Pancreas (tissue), 10 donors: Measurements from ENCODE around the gene CCSER2. TPM values are rescaled to one million over a fixed set of nuclear protein-coding genes. Genes with fewer than 3 reads are reported as not detected.
A peak's percentile ranks its signal among the peaks of the same experiment; 100 is the strongest.

ENCODE experiments used
- ATAC-seq, 4 donors: fragments of 200-7000 bp; cut with Tn5 transposase; one replicate each; pipeline versions ENCODE4 v1.8.0 to v1.9.1; 2020; ENCODE audit warnings: mild to moderate bottlenecking in 4 of 4, moderate library complexity in 4 of 4
- DNase-seq, 6 donors: peaks; one replicate each; pipeline ENCODE4 v3.0.0-alpha.2; 2020
- FAIRE-seq: peaks from 2 replicates; lab custom pipeline; 2012; peaks lifted over from hg19 to GRCh38; lab: Jason Lieb, UNC
- H3K27ac ChIP-seq, 4 donors: fragments of 200-600 bp; sonication (generic); 1 replicate in 3 of 4; 2 replicates in 1 of 4; pipeline versions ENCODE4 v1.5.0 to v1.8.0; 2020
- H3K27me3 ChIP-seq, 4 donors: fragments of 200-600 bp; one replicate each; pipeline ENCODE4 v1.8.0; 2021
- H3K36me3 ChIP-seq, 3 donors: fragments of 200-600 bp; sonication (generic) in 1 of 3; one replicate each; pipeline versions ENCODE4 v1.5.0 to v1.8.0; 2020 to 2021
- H3K4me1 ChIP-seq, 3 donors: fragments of 200-600 bp; one replicate each; pipeline ENCODE4 v1.8.0; 2021
- H3K4me3 ChIP-seq, 4 donors: fragments of 200-600 bp; sonication (generic) in 2 of 4; one replicate each; pipeline versions ENCODE4 v1.5.0 to v1.8.0; 2020 to 2021
- H3K9me3 ChIP-seq, 4 donors: fragments of 200-600 bp; one replicate each; pipeline ENCODE4 v1.8.0; 2021
- WGBS, 2 donors: extraction: QIAGEN DNeasy Blood & Tissue Kit; methylation state at CpG; one replicate each; pipeline ENCODE4 v1.1.7; 2013; 5-methylcytosine and 5-hydroxymethylcytosine counted together
- intact Hi-C, 3 donors: fragments of 100-400 bp; cut with DNase I; formaldehyde crosslinking; loops; one replicate each; pipeline versions ENCODE4 v1.11.1 to v1.14.2; 2022
- polyA plus RNA-seq, 2 donors: library from polyadenylated mRNA; stranded (reverse); fragments of 200-250 nt; gene quantifications; one replicate each; pipeline ENCODE4 v1.2.3, GENCODE V29; 2013
- total RNA-seq, 6 donors: library from RNA; stranded (reverse); fragmentation: NEBNext Ultra II Directional in 4 of 6; extraction: Animal tissue kit (Norgen Biotek cat#: 25700) in 4 of 6; gene quantifications; one replicate each; pipeline versions ENCODE4 v1.2.1 to v1.2.4, GENCODE V29; 2021 to 2023
- TF ChIP-seq, protein P1 (sequence below), 4 donors: fragments of 200-600 bp; sonication (generic) in 3 of 4; IDR thresholded peaks; one replicate each; pipeline versions ENCODE4 v1.5.0 to v1.8.0; 2021; ENCODE audit warnings: antibody characterized with exemption in 4 of 4
- donor health status: healthy with polysubstance abuse.
- donor health status: DM: no; HTN: no; CAD: no; lungs with moderate emphysema.
- donor health status: DM: no; HTN: no; CAD: no.
- donor health status: control.
- donor health status: control.
- donor health status: Bipolar disorder and iron deficiency.
- donor health status: DM: yes; HTN: yes; CAD: no.
- donor health status: DM: no; HTN: no; CAD: no.
- donor health status: DM: no; HTN: no; CAD: no.
- donor health status: DM: yes; HTN: yes; CAD: no.

The CCSER2 gene
- total and polyA plus RNA-seq, 8 donors: 3.5 to 25.6 (median 21.8) TPM

DNA sequence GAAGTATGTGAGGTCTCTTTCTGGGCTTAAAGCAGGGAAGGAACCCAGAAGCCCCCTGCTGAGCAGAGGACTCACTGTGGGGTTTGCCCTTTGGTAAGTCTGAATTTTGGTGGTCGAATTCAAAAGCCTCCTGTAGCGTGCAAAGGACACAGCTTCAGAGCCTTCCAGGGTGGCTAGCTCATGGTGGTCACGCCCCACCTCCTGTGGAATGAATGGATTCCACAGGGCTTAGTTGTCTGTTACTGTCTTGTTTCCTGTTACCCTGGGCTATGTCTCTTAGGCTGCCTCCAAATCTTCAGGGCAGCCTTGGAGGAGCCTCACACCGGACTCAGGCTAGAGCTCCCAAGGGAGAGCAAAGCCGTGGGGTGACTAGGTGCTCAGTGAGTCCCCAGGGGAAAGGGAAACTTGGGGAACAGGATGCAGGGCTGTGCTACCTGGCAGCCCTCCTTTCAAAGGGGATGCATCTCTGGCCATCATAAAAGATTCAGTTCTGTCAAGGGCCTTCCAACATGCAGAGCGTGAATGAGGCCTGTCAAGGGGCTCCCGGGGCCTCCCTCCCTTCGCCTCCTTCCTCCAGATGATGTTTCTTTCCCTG lies 211.7 kb downstream of the CCSER2 start:
- Histone ChIP-seq H3K4me1 (peaks cover 0 to 4% (median 0%) of the 10 kb centered on the region in 3 donors), H3K4me3 (peak overlapping the region in 1 of 4 donors; percentile 11), H3K27me3 (peaks cover 0 to 4% (median 0%) of the 10 kb centered on the region in 4 donors), H3K9me3 (no peaks in the 10 kb centered on the region), H3K27ac (no peak overlapping the region), H3K36me3 (no peaks in the 10 kb centered on the region)
- FAIRE-seq (no peak), ATAC-seq (peak in 1 of 4 donors; percentile 4), DNase-seq (no peak)
- WGBS, 2 donors: 16 to 28% methylated on average over 8 of the region's 8 CpGs
- TF ChIP-seq, protein P1, sequence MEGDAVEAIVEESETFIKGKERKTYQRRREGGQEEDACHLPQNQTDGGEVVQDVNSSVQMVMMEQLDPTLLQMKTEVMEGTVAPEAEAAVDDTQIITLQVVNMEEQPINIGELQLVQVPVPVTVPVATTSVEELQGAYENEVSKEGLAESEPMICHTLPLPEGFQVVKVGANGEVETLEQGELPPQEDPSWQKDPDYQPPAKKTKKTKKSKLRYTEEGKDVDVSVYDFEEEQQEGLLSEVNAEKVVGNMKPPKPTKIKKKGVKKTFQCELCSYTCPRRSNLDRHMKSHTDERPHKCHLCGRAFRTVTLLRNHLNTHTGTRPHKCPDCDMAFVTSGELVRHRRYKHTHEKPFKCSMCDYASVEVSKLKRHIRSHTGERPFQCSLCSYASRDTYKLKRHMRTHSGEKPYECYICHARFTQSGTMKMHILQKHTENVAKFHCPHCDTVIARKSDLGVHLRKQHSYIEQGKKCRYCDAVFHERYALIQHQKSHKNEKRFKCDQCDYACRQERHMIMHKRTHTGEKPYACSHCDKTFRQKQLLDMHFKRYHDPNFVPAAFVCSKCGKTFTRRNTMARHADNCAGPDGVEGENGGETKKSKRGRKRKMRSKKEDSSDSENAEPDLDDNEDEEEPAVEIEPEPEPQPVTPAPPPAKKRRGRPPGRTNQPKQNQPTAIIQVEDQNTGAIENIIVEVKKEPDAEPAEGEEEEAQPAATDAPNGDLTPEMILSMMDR (IDR thresholded peaks at IDR 0.05): no peak
- intact Hi-C loops: loop anchor here in 2 of 3 donors (5.0 to 10.0 kb wide), 2 partner anchors 278 to 1835 kb away; no protein-coding TSS in a partner anchor

DNA sequence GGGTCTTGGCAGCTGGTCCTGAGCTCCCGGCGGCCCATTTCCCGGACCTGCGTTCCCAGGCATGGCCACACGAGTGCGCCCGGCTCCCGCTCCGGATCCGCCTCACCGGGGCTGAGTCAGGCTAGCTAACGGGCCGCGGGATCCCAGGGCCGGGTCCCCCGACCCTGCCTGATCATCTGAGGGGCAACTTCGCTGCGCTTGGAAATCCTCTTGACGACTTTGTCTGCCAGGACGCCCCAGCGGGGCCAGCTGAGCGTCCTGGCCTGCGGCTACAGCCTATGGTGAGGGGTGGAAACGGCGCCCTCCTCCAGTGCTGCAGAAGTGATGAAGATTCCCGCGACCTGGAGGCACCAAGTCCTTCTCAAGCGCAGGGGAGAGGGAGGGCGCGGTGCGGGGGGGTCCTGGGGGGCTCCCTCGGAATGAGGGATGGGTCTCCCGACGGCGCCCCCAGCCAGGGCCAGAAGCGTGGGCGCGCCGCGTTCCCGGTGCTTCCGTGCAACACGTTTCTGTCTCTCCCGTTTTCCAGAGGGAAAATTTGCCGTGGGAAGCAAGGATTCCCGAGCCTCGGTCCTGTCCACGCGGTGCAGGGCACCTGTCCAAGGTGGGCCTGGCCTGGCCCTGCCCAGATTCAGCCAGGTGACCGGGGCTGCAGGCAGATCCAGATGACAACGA lies 212.4 kb downstream of the CCSER2 start:
- Histone ChIP-seq H3K4me3 (peak overlapping the region in 3 of 4 donors; percentile 11 to 41 (median 18)), H3K27me3 (peaks cover 0 to 4% (median 0%) of the 10 kb centered on the region in 4 donors), H3K36me3 (no peaks in the 10 kb centered on the region), H3K9me3 (no peaks in the 10 kb centered on the region), H3K27ac (no peak overlapping the region), H3K4me1 (peaks cover 0 to 4% (median 0%) of the 10 kb centered on the region in 3 donors)
- DNase-seq: peak; percentile 29 to 92 (median 73)
- intact Hi-C loops: loop anchor here in 2 of 3 donors (5.0 to 10.0 kb wide), 2 partner anchors 278 to 1834 kb away; no protein-coding TSS in a partner anchor
- TF ChIP-seq, protein P1 (IDR thresholded peaks at IDR 0.05): peak; percentile 65 to 76 (median 71)
- 4 to 5% methylated on average over 44 to 51 of the region's 51 CpGs for WGBS, 2 donors
- ATAC-seq: peak; percentile 81 to 91 (median 90)
- FAIRE-seq: no peak

GRCh38 chr10:84541289-84541637 lies 212.9 kb downstream of the CCSER2 start:
- H3K36me3 ChIP-seq: no peaks in the 10 kb centered on the region
- H3K4me1 ChIP-seq: peaks cover 0 to 4% (median 0%) of the 10 kb centered on the region in 3 donors
- DNase-seq: peak in 1 of 6 donors; percentile 59
- peak overlapping the region in 1 of 4 donors; percentile 41 for H3K4me3 ChIP-seq
- H3K27ac ChIP-seq: no peak overlapping the region
- intact Hi-C loops: loop anchor here in 2 of 3 donors (5.0 to 10.0 kb wide), 2 partner anchors 279 to 1834 kb away; no protein-coding TSS in a partner anchor
- H3K9me3 ChIP-seq: no peaks in the 10 kb centered on the region
- 70 to 75% methylated on average over 6 of the region's 6 CpGs for WGBS, 2 donors
- ATAC-seq: peak in 3 of 4 donors; percentile 5 to 42 (median 9)
- TF ChIP-seq, protein P1 (IDR thresholded peaks at IDR 0.05): no peak
- peaks cover 0 to 4% (median 0%) of the 10 kb centered on the region in 4 donors for H3K27me3 ChIP-seq
- FAIRE-seq: no peak

DNA sequence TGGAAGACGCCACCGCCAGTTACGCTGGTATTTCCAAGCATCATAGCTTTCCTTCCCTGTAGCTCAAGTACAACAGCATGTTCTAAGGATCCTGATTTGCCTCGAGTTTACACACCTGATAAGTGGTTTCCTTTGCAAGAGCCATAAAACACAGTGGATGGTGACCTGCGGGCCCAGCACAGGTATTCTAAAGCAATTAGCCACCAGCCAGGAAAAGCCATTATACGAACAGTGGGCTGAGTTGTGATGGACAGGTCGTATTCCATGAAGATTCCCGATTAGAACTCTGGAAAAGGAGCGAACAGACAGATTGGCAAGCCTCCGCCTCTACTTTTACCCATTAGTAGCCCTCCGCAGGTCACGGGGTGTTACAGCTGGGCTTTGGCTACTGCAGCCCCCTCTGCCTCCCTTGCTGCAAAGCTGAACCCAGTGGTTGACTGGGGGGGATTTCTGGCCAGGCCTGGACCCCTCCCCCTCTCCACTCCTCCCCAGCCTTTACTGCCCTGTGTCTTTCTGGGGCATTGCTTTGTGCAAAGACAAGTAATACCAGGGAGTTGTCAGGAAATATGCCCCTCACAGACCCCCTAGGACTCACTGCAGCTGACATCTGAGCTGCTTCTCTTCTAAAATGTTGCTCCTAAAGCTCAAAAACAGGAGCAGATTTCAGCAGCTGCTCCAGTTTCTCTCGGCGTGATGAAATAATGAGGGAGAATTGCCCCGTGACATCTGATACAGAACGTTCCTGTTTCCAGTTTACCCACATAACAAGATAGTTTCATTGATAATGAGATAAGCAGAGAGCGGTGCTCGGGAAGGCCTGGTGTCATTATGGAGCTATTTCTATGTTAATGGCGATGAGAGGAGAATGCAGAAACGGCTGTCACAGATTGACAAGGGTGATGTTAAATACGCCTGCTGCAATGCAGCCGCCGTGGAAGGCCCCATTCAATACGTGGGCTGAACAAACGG lies 214.4 kb downstream of the CCSER2 start:
- H3K27ac ChIP-seq: no peak overlapping the region
- H3K4me1 ChIP-seq: peaks cover 0 to 4% (median 0%) of the 10 kb centered on the region in 3 donors
- DNase-seq: no peak
- H3K4me3 ChIP-seq: no peak overlapping the region
- ATAC-seq: no peak
- TF ChIP-seq, protein P1 (IDR thresholded peaks at IDR 0.05): no peak
- H3K36me3 ChIP-seq: no peaks in the 10 kb centered on the region
- intact Hi-C loops: loop anchor here in 2 of 3 donors (5.0 to 10.0 kb wide), 2 partner anchors 281 to 1832 kb away; no protein-coding TSS in a partner anchor
- 68 to 70% methylated on average over 25 of the region's 25 CpGs for WGBS, 2 donors
- no peak for FAIRE-seq
- H3K9me3 ChIP-seq: no peaks in the 10 kb centered on the region
- peaks cover 0 to 4% (median 0%) of the 10 kb centered on the region in 4 donors for H3K27me3 ChIP-seq
